Renal cortex interstitium (tissue), 11 donors: ENCODE results near the gene PRMT7. TPM values are rescaled to one million over a fixed set of nuclear protein-coding genes. Genes with fewer than 3 reads are reported as not detected.
A peak's percentile ranks its signal among the peaks of the same experiment; 100 is the strongest.

Source experiments
- DNase-seq, 11 donors: peaks; one replicate each; pipeline ENCODE4 v3.0.0-alpha.2; 2013; ENCODE audit warnings: low read depth in 9 of 11, low spot score in 4 of 11; ENCODE audit errors: extremely low read depth in 1 of 11
- polyA plus RNA-seq, 3 donors: library from polyadenylated mRNA; unstranded; fragments of 120-200 nt; gene quantifications; one replicate each; pipeline ENCODE4 v1.2.1, GENCODE V29; 2013; ENCODE audit not compliant: insufficient read length in 3 of 3

PRMT7 gene
- polyA plus RNA-seq, 3 donors = 51.2 to 64.2 (median 52.5) TPM

DNA sequence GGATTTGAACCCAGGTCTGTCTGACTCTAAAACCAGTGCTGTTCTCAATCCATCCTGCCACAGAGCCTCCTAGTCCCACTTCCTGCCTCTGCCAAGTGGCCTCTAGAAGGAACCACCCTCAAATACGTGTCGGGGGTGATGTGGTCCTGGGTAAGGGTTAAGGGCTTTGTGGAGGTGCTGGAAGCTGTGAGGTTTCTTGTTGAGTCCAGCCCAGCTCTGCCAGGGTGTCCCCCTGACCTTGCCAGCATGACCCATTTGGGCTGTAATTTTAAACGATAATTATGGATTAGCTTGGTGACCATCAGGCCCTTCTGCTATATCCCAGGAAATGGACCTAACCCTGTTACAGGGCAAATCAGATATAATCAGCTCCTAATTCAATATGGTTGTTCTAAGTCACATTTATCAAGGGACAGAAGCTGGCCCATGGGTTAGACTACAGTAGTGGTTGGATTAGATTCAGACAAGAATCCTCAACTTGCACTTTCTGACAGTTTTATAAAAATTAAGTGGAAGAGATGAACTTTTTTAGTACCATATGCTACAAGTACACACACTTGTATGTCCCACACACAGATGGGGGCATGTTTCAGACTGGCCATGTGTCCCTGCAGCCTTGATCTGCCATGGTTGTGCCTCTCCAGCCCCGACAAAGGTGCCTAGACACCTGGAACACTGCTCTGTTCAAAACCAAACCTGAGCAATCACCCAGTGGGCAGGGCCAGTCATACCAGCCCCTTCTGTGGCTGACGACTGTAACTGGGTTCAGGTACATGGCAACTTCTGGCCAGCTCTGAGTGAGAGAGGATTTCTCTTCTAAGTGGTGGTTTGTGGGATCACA lies 89.5 kb downstream of the PRMT7 start:
- no peak for DNase-seq

DNA sequence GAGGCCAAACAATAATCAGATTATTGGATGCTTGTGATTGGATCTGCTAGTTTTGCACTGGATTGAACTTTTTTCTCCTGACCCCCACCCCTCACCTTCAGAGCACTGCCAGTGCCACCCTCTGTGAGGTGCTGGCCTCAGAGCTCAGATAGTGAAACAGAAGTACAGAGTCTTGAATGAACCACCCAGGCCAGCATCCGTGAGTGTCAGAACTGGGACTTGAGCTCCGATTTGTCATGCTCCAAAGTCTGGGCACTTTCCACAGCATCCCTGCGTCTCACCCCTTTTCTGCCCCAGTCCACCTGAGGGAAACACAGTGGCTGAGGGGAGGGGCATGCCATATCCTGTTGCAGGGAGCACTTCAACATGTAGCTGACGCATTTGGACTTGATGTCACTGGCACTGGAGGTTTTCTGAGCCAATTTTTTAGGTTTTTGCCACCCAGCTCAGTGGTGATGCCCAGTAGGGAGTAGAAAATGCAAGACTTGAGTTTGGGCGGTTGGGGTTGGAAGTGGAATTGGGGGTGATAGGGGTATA lies 90.2 kb downstream of the PRMT7 start:
- DNase-seq = no peak

DNA sequence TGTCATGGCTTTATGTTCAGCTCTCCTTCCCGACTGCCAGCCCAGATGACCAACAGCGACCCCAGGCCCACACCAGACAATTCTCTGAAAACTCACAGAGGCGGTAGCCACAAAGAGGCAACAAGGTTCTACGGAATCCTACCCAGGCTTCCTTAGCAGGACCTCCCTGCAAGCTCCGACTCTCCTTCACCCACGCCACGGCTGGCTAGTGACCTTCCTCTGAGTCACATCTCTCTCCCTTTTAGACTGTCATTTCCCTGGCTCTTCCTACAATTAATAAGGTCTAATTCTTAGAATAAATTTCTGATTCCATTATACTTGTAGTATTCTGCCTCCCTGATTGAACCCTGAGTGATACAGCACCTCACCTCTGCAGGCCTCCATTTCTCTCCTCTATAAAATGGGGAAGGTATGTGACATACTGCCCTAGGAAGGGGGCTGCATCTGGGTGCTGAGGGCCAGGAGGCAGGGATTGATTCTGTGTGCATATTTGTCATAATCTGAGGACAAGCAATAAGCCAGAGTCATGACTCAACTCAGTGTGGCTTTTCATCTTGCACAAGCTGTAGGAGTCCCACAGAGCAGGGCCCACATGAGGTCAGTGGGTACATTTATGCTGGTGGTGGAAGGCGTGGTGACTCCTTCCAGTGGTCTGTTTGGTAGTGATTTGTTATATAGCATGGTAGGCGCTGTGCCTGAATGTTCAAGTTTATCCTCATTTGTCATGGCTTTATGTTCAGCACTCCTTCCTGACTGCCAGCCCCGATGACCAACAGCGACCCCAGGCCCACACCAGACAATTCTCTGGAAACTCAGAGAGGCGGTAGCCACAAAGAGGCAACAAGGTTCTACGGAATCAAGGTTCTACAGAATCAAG lies 91.3 kb downstream of the PRMT7 start:
- DNase-seq = no peak

DNA sequence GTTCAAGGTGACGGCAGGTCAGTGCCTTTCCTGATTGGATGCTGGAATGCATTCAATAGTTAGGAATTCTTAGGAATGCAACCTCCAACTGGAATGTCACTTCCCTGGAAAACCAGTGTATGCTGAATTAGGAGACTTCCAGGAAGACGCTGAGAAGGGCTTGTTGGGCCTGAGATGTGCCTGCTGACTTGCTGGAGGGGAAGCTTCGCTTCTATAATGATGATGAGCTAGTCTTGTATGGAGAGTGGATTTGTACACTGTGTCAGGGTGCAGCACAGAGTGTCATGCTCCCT lies 91.9 kb downstream of the PRMT7 start:
- DNase-seq = no peak

DNA sequence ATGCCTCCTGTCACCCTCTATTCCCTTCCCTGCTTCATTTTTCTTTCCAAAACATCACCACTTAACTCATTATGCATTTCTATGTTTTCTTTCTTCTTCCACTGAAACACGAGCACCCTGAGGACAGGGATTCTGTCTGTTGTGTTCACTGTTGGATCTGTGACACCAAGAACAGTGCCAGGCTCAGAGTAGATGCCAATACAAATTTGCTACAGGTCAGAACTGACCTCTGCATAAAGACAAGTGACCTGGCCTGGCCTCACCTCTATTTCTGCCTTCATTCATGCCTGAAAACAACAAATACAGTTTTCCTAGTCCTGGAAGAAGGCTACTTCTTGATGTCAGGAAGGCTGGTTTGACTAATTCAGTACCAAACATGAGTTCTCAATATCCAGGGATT lies 92.4 kb downstream of the PRMT7 start:
- DNase-seq = no peak

DNA sequence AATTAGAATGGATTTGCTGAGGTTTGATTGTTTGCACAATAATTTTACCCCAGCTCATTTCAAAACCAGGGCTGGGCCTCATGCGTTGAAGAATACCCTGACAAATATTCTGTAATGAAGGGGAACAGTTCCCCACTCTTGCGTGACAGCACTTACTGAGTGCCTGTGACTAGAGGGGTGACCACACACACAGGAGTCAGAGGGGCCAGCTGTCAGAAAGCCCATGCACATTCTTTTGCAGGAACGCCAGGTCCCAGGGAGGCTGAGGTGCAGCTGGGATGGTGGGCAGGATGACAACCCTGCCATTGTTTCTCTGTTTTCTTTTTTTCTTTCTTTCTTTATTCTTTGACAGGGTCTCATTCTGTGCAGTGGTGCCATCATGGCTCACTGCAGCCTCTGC lies 92.9 kb downstream of the PRMT7 start:
- no peak for DNase-seq

DNA sequence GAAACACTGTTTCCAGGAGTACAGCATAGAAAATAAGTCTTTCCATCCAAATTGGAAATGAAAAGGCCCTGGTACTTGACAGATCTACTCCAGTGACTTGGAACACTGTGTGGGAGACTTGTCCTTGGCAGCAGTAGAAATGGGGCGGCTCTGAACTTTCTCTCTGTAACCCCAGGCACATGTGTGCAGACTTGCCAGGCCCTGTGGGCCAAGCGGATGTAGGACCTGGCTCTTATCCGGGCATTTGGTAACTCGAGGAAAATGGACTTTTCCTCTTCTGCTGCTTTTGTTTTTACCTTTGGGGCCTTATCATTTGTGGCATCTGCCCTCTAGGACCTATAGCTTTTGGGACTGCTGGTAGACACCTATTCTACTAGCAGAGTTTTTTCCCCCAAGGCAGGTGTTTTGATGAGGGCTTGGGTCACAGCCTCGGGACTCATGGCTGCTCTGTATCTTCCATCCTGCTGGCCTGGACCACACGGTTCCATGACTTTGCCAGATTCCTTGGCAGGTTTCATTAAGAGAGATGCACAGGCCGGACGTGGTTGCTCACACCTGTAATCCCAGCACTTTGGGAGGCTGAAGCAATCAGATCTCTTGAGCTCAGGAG lies 94.0 kb downstream of the PRMT7 start:
- DNase-seq = no peak

DNA sequence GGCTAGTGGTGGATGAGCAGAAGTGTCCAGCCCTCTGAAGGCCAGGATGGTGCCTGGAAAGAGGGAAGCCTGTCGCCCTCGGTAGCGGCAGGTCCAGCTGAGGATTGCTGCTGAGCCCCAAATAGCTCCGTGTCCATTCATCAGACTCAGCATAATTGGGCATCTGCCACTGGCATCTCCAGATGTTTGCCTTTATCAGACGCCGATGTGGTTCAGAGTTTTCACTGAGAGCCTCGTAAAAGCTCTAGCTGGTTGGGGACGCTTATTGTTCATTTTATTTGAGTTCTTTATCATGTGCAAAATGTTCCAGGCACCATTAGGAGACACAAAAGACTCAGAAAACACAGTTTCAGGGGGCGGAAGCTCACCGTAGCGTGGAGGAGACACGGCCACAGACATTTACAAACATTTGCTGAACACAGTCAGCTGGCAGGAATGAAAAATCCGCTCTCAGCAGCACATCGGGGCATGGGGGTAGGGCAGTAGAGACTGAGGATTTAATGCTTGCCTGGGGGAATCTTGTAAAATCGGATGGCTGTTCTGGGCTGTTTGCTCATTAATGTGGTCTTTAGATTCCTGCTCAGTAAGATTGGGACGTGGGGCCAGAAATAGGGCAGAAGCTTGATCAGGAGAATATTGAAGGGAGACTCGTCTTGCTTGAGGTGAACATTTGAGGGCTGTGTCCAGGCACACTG lies 95.8 kb downstream of the PRMT7 start:
- peak in 1 of 11 donors; percentile 19 for DNase-seq

Other genes with a start within 250 kb of the PRMT7 start
- 10 to 100 TPM; 28.8 to 37.0 (median 35.7) TPM for gene NFATC3, start 225.6 kb upstream of the PRMT7 start, polyA plus RNA-seq
- gene ESRP2, start 74.9 kb upstream of the PRMT7 start, polyA plus RNA-seq = 10 to 100 TPM; 23.0 to 40.0 (median 27.1) TPM
- 10 to 100 TPM; 20.3 to 23.7 (median 23.4) TPM for gene PLA2G15, start 65.6 kb upstream of the PRMT7 start, polyA plus RNA-seq
- gene SLC7A6, start 46.5 kb upstream of the PRMT7 start, polyA plus RNA-seq = 10 to 100 TPM; 13.1 to 17.8 (median 13.9) TPM
- 10 to 100 TPM; 19.8 to 25.4 (median 20.8) TPM for gene SLC7A6OS, start 73 bp upstream of the PRMT7 start, polyA plus RNA-seq
- 1 to 10 TPM in 2 of 3 donors, under 1 TPM in 1; 0.96 to 2.5 (median 1.2) TPM for gene SMPD3, start 137.5 kb downstream of the PRMT7 start, polyA plus RNA-seq
- 10 to 100 TPM; 37.7 to 44.6 (median 39.4) TPM for gene ZFP90, start 228.3 kb downstream of the PRMT7 start, polyA plus RNA-seq